SK-N-MC (cell line): ENCODE data around the gene DNAH10.

Source experiments
- EZH2 ChIP-seq: fragments of 200-600 bp; sonication (generic); IDR thresholded peaks from one replicate; pipeline ENCODE4 v1.6.1; 2017; ENCODE audit warnings: antibody characterized with exemption
- POLR2AphosphoS5 ChIP-seq: IDR thresholded peaks from 2 replicates; pipeline ENCODE4 v1.6.1; 2012; ENCODE audit warnings: mild to moderate bottlenecking, low read depth, low read length, borderline replicate concordance

- TF ChIP-seq POLR2AphosphoS5: no peak
- no peak for TF ChIP-seq EZH2
Observed at GRCh38 chr12:123840765-123841425, 78.8 kb downstream of the DNAH10 start.
